Loucy (cell line): ENCODE data around the gene GRIK2.

ENCODE experiments used
- CTCF ChIP-seq: fragments of 200-600 bp; sonication (generic); conservative IDR thresholded peaks from 2 replicates; pipeline ENCODE4 v1.5.1; 2014; ENCODE audit warnings: mild to moderate bottlenecking, antibody characterized with exemption, low read length
- EZH2phosphoT487 ChIP-seq: fragments of 200-600 bp; IDR thresholded peaks from 2 replicates; pipeline ENCODE4 v1.6.1; 2018; ENCODE audit warnings: antibody characterized with exemption, mild to moderate bottlenecking, moderate library complexity, borderline replicate concordance

- TF ChIP-seq CTCF (no peak), EZH2phosphoT487 (no peak)
Measured at GRCh38 chr6:101605874-101606273, 212.4 kb downstream of the GRIK2 start.
